Liver (tissue), 3 donors: Measurements from ENCODE around the gene MRPL42.

Source experiments
- CTCF ChIP-seq: fragments of 150-350 bp; IDR thresholded peaks from 2 replicates; pipeline ENCODE4 v1.5.1; 2017; ENCODE audit warnings: improper control_type of control experiment, low read depth, low read length; ENCODE audit not compliant: missing input control
- MAX ChIP-seq: IDR thresholded peaks from 2 replicates; pipeline ENCODE4 v1.6.1; 2016; ENCODE audit warnings: antibody characterized with exemption
- RAD21 ChIP-seq, 2 donors: IDR thresholded peaks; 2 replicates each; pipeline ENCODE4 v1.6.1; 2016; ENCODE audit warnings: antibody characterized with exemption in 2 of 2, mild to moderate bottlenecking in 2 of 2
- TAF1 ChIP-seq: conservative IDR thresholded peaks from 2 replicates; pipeline ENCODE4 v1.6.1; 2016; ENCODE audit warnings: antibody characterized with exemption, mild to moderate bottlenecking
- donor health status: healthy.
- donor health status: healthy.

GRCh38 chr12:93514853-93515252 lies 47.5 kb downstream of the MRPL42 start:
- no peak for TF ChIP-seq CTCF
- TF ChIP-seq RAD21 (IDR thresholded peaks at IDR 0.05), result no peak
- TF ChIP-seq TAF1, result no peak
- TF ChIP-seq MAX, result no peak
